ENCODE measurements around the gene CNTNAP4. TPM values are rescaled to one million over a fixed set of nuclear protein-coding genes. Genes with fewer than 3 reads are reported as not detected.
A peak's percentile ranks its signal among the peaks of the same experiment; 100 is the strongest.

CNTNAP4 gene
- total RNA-seq, 4 donors from 2014 or later: not detected

- 59 to 61% methylated on average over 5 of the region's 5 CpGs for WGBS, 2 donors (ENCODE audit: low coverage in 1 of 2)
- no peaks in the 10 kb centered on the region for H3K9me3 ChIP-seq
- no peaks in the 10 kb centered on the region for H3K27me3 ChIP-seq
- intact Hi-C loops (cut with DNase I; ENCODE audit: low total_unique reads) (no loop called here), in situ Hi-C loops (cut with MboI; ENCODE audit: low pct_ligation_motif_present in 1 of 4, low pct_unique_long_range_greater_than_20kb in 1 of 4, low sequenced_read_pairs in 3 of 4) (no loop called here)
- no peak overlapping the region for H3K27ac ChIP-seq
- peaks cover 0 to 5% (median 0%) of the 10 kb centered on the region in 4 donors for H3K4me1 ChIP-seq
- no peaks in the 10 kb centered on the region for H3K36me3 ChIP-seq
- no peak for TF ChIP-seq CTCF (IDR thresholded peaks at IDR 0.05)
- TF ChIP-seq EP300 (IDR thresholded peaks at IDR 0.05; ENCODE audit: low read depth): no peak
- TF ChIP-seq POLR2A (IDR thresholded peaks at IDR 0.05): no peak
- no peak for TF ChIP-seq POLR2AphosphoS5 (IDR thresholded peaks at IDR 0.05)
- DNase-seq: peak; percentile 10
- no peak overlapping the region for H3K4me3 ChIP-seq
Measured at GRCh38 chr16:76428858-76429257, 151.7 kb downstream of the CNTNAP4 start.

GRCh38 chr16:76441391-76441790 lies 164.2 kb downstream of the CNTNAP4 start:
- Histone ChIP-seq H3K4me1 (peaks cover 0 to 9% (median 0%) of the 10 kb centered on the region in 4 donors), H3K27ac (no peak overlapping the region), H3K36me3 (no peaks in the 10 kb centered on the region), H3K4me3 (no peak overlapping the region), H3K27me3 (no peaks in the 10 kb centered on the region), H3K9me3 (no peaks in the 10 kb centered on the region)
- no peak for DNase-seq
- no peak for TF ChIP-seq EP300 (IDR thresholded peaks at IDR 0.05; ENCODE audit: low read depth)
- no peak for TF ChIP-seq CTCF (IDR thresholded peaks at IDR 0.05)
- no peak for TF ChIP-seq POLR2AphosphoS5 (IDR thresholded peaks at IDR 0.05)
- no peak for TF ChIP-seq POLR2A (IDR thresholded peaks at IDR 0.05)
- 74 to 100% methylated on average over 2 to 3 of the region's 3 CpGs for WGBS, 2 donors (ENCODE audit: low coverage in 1 of 2)
- intact Hi-C loops (cut with DNase I; ENCODE audit: low total_unique reads): no loop called here
- in situ Hi-C loops (cut with MboI; ENCODE audit: low pct_ligation_motif_present in 1 of 4, low pct_unique_long_range_greater_than_20kb in 1 of 4, low sequenced_read_pairs in 3 of 4): no loop called here

- WGBS, 2 donors (ENCODE audit: low coverage in 1 of 2): 78 to 79% methylated on average over 3 of the region's 3 CpGs
- in situ Hi-C loops (cut with MboI; ENCODE audit: low pct_ligation_motif_present in 1 of 4, low pct_unique_long_range_greater_than_20kb in 1 of 4, low sequenced_read_pairs in 3 of 4): no loop called here
- H3K9me3 ChIP-seq: no peaks in the 10 kb centered on the region
- H3K36me3 ChIP-seq: no peaks in the 10 kb centered on the region
- no peak overlapping the region for H3K4me3 ChIP-seq
- H3K27me3 ChIP-seq: no peaks in the 10 kb centered on the region
- no peak overlapping the region for H3K27ac ChIP-seq
- DNase-seq: no peak
- intact Hi-C loops (cut with DNase I; ENCODE audit: low total_unique reads): no loop called here
- TF ChIP-seq POLR2A (IDR thresholded peaks at IDR 0.05): no peak
- no peak for TF ChIP-seq POLR2AphosphoS5 (IDR thresholded peaks at IDR 0.05)
- peaks cover 0 to 9% (median 0%) of the 10 kb centered on the region in 4 donors for H3K4me1 ChIP-seq
Measured at GRCh38 chr16:76441876-76442275, 164.7 kb downstream of the CNTNAP4 start.

GRCh38 chr16:76443973-76444372 lies 166.8 kb downstream of the CNTNAP4 start:
- intact Hi-C loops (cut with DNase I; ENCODE audit: low total_unique reads) (no loop called here), in situ Hi-C loops (cut with MboI; ENCODE audit: low pct_ligation_motif_present in 1 of 4, low pct_unique_long_range_greater_than_20kb in 1 of 4, low sequenced_read_pairs in 3 of 4) (no loop called here)
- TF ChIP-seq POLR2AphosphoS5 (IDR thresholded peaks at IDR 0.05): no peak
- no peaks in the 10 kb centered on the region for H3K9me3 ChIP-seq
- 53 to 59% methylated on average over 1 of the region's 1 CpG for WGBS, 2 donors (ENCODE audit: low coverage in 1 of 2)
- no peak overlapping the region for H3K27ac ChIP-seq
- no peaks in the 10 kb centered on the region for H3K36me3 ChIP-seq
- no peaks in the 10 kb centered on the region for H3K27me3 ChIP-seq
- H3K4me3 ChIP-seq: no peak overlapping the region
- peaks cover 0 to 9% (median 0%) of the 10 kb centered on the region in 4 donors for H3K4me1 ChIP-seq
- no peak for DNase-seq

- no peak overlapping the region for H3K4me3 ChIP-seq
- H3K9me3 ChIP-seq: no peaks in the 10 kb centered on the region
- no peaks in the 10 kb centered on the region for H3K36me3 ChIP-seq
- H3K4me1 ChIP-seq: peaks cover 0 to 9% (median 0%) of the 10 kb centered on the region in 4 donors
- WGBS, 2 donors (ENCODE audit: low coverage in 1 of 2): 33 to 46% methylated on average over 2 to 3 of the region's 3 CpGs
- no peaks in the 10 kb centered on the region for H3K27me3 ChIP-seq
- H3K27ac ChIP-seq: no peak overlapping the region
- no peak for TF ChIP-seq POLR2A (IDR thresholded peaks at IDR 0.05)
- no peak for TF ChIP-seq EP300 (IDR thresholded peaks at IDR 0.05; ENCODE audit: low read depth)
- no peak for TF ChIP-seq POLR2AphosphoS5 (IDR thresholded peaks at IDR 0.05)
- TF ChIP-seq CTCF (IDR thresholded peaks at IDR 0.05): no peak
- intact Hi-C loops (cut with DNase I; ENCODE audit: low total_unique reads) (no loop called here), in situ Hi-C loops (cut with MboI; ENCODE audit: low pct_ligation_motif_present in 1 of 4, low pct_unique_long_range_greater_than_20kb in 1 of 4, low sequenced_read_pairs in 3 of 4) (no loop called here)
- DNase-seq: no peak
Measured at GRCh38 chr16:76444832-76445231, 167.6 kb downstream of the CNTNAP4 start.
